Pancreas (tissue), 10 donors: ENCODE results near the gene TXNL4A. TPM values are rescaled to one million over a fixed set of nuclear protein-coding genes. Genes with fewer than 3 reads are reported as not detected.

Experiments
- ATAC-seq, 4 donors: fragments of 200-7000 bp; cut with Tn5 transposase; one replicate each; pipeline versions ENCODE4 v1.8.0 to v1.9.1; 2020; ENCODE audit warnings: mild to moderate bottlenecking in 4 of 4, moderate library complexity in 4 of 4
- DNase-seq, 6 donors: peaks; one replicate each; pipeline ENCODE4 v3.0.0-alpha.2; 2020
- FAIRE-seq: peaks from 2 replicates; lab custom pipeline; 2012; peaks lifted over from hg19 to GRCh38; lab: Jason Lieb, UNC
- H3K27ac ChIP-seq, 4 donors: fragments of 200-600 bp; sonication (generic); 1 replicate in 3 of 4; 2 replicates in 1 of 4; pipeline versions ENCODE4 v1.5.0 to v1.8.0; 2020
- H3K27me3 ChIP-seq, 4 donors: fragments of 200-600 bp; one replicate each; pipeline ENCODE4 v1.8.0; 2021
- H3K36me3 ChIP-seq, 3 donors: fragments of 200-600 bp; sonication (generic) in 1 of 3; one replicate each; pipeline versions ENCODE4 v1.5.0 to v1.8.0; 2020 to 2021
- H3K4me1 ChIP-seq, 3 donors: fragments of 200-600 bp; one replicate each; pipeline ENCODE4 v1.8.0; 2021
- H3K4me3 ChIP-seq, 4 donors: fragments of 200-600 bp; sonication (generic) in 2 of 4; one replicate each; pipeline versions ENCODE4 v1.5.0 to v1.8.0; 2020 to 2021
- H3K9me3 ChIP-seq, 4 donors: fragments of 200-600 bp; one replicate each; pipeline ENCODE4 v1.8.0; 2021
- WGBS, 2 donors: extraction: QIAGEN DNeasy Blood & Tissue Kit; methylation state at CpG; one replicate each; pipeline ENCODE4 v1.1.7; 2013; 5-methylcytosine and 5-hydroxymethylcytosine counted together
- intact Hi-C, 3 donors: fragments of 100-400 bp; cut with DNase I; formaldehyde crosslinking; loops; one replicate each; pipeline versions ENCODE4 v1.11.1 to v1.14.2; 2022
- polyA plus RNA-seq, 2 donors: library from polyadenylated mRNA; stranded (reverse); fragments of 200-250 nt; gene quantifications; one replicate each; pipeline ENCODE4 v1.2.3, GENCODE V29; 2013
- total RNA-seq, 6 donors: library from RNA; stranded (reverse); fragmentation: NEBNext Ultra II Directional in 4 of 6; extraction: Animal tissue kit (Norgen Biotek cat#: 25700) in 4 of 6; gene quantifications; one replicate each; pipeline versions ENCODE4 v1.2.1 to v1.2.4, GENCODE V29; 2021 to 2023
- TF ChIP-seq, protein P1 (sequence below), 4 donors: fragments of 200-600 bp; sonication (generic) in 3 of 4; IDR thresholded peaks; one replicate each; pipeline versions ENCODE4 v1.5.0 to v1.8.0; 2021; ENCODE audit warnings: antibody characterized with exemption in 4 of 4
- donor health status: healthy with polysubstance abuse.
- donor health status: DM: no; HTN: no; CAD: no; lungs with moderate emphysema.
- donor health status: DM: no; HTN: no; CAD: no.
- donor health status: control.
- donor health status: control.
- donor health status: Bipolar disorder and iron deficiency.
- donor health status: DM: yes; HTN: yes; CAD: no.
- donor health status: DM: no; HTN: no; CAD: no.
- donor health status: DM: no; HTN: no; CAD: no.
- donor health status: DM: yes; HTN: yes; CAD: no.

Gene TXNL4A
- total and polyA plus RNA-seq, 8 donors: 40.5 to 64.6 (median 49.0) TPM

- DNase-seq: no peak
- intact Hi-C loops: no loop called here
- H3K4me1 ChIP-seq: no peaks in the 10 kb centered on the region
- ATAC-seq: no peak
- no peaks in the 10 kb centered on the region for H3K27me3 ChIP-seq
- FAIRE-seq: no peak
- WGBS, 2 donors: 95 to 98% methylated on average over 2 of the region's 2 CpGs
- H3K27ac ChIP-seq: no peak overlapping the region
- TF ChIP-seq, protein P1, sequence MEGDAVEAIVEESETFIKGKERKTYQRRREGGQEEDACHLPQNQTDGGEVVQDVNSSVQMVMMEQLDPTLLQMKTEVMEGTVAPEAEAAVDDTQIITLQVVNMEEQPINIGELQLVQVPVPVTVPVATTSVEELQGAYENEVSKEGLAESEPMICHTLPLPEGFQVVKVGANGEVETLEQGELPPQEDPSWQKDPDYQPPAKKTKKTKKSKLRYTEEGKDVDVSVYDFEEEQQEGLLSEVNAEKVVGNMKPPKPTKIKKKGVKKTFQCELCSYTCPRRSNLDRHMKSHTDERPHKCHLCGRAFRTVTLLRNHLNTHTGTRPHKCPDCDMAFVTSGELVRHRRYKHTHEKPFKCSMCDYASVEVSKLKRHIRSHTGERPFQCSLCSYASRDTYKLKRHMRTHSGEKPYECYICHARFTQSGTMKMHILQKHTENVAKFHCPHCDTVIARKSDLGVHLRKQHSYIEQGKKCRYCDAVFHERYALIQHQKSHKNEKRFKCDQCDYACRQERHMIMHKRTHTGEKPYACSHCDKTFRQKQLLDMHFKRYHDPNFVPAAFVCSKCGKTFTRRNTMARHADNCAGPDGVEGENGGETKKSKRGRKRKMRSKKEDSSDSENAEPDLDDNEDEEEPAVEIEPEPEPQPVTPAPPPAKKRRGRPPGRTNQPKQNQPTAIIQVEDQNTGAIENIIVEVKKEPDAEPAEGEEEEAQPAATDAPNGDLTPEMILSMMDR (IDR thresholded peaks at IDR 0.05): no peak
- no peak overlapping the region for H3K4me3 ChIP-seq
- no peaks in the 10 kb centered on the region for H3K36me3 ChIP-seq
- no peaks in the 10 kb centered on the region for H3K9me3 ChIP-seq
Observed at GRCh38 chr18:79958981-79959380, 29.4 kb downstream of the TXNL4A start.

- intact Hi-C loops: no loop called here
- H3K4me3 ChIP-seq: no peak overlapping the region
- TF ChIP-seq, protein P1 (IDR thresholded peaks at IDR 0.05): no peak
- no peaks in the 10 kb centered on the region for H3K4me1 ChIP-seq
- DNase-seq (no peak), FAIRE-seq (no peak), ATAC-seq (no peak)
- no peak overlapping the region for H3K27ac ChIP-seq
- no peaks in the 10 kb centered on the region for H3K9me3 ChIP-seq
- no peaks in the 10 kb centered on the region for H3K27me3 ChIP-seq
- H3K36me3 ChIP-seq: no peaks in the 10 kb centered on the region
- WGBS, 2 donors: 58 to 76% methylated on average over 2 of the region's 2 CpGs
Observed at GRCh38 chr18:79956276-79956675, 32.1 kb downstream of the TXNL4A start.

DNA sequence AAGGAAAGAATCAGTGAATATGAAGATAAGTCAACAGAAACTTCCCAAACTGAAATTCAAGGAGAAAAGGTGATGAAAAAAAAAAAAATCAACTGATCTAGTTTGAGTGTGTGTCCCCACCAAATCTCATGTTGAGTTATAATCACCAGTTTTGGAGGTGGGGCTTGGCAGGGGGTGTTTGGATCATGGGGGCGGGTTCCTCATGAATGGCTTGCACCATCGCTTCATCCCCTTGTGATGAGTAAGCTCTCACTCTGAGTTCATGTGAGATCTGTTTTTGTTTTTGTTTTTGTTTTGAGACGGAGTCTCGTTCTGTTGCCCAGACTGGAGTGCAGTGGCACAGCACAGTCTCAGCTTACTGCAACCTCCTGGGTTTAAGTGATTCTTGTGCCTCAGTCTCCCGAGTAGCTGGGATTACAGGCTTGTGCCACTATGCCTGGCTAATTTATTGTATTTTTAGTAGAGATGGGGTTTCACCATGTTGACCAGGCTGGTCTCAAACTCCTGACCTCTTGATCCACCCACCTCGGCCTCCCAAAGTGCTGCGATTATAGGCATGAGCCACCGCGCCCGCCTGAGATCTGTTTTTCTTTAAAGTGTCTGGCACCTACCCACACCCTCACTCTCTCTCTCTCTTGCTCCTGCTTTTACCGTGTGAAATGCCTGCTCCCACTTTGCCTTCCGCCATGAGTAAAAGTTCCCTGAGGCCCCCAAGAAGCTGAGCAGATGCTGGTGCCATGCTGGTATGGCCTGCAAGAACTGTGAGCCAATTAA, 32.9 kb downstream of the TXNL4A start:
- WGBS, 2 donors: 86 to 91% methylated on average over 12 of the region's 12 CpGs
- FAIRE-seq (no peak), ATAC-seq (no peak), DNase-seq (no peak)
- Histone ChIP-seq H3K4me1 (no peaks in the 10 kb centered on the region), H3K27me3 (no peaks in the 10 kb centered on the region), H3K4me3 (no peak overlapping the region), H3K27ac (no peak overlapping the region), H3K36me3 (no peaks in the 10 kb centered on the region), H3K9me3 (no peaks in the 10 kb centered on the region)
- intact Hi-C loops: no loop called here
- TF ChIP-seq, protein P1 (IDR thresholded peaks at IDR 0.05): no peak

DNA sequence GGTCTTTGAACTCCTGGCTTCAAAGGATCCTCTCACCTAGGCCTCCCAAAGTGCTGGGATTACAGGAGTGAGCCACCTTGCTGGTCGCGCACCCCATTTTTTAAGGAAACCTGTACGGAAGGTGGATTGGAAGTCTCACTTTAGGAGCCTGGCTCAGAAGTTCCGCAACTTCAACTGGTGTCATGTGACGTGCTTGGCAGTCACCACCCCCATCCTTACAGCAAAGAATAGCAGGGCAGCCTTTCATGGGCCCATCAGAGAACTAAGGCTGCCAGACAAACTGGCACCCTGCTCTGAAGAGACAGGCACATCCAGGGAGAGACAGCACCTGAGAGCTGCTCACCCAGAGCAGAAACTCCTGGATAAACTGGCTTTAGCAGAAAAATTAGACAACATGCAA, 33.6 kb downstream of the TXNL4A start:
- FAIRE-seq: no peak

More for the DNA sequence above, 33.6 kb downstream of the TXNL4A start:
- no peaks in the 10 kb centered on the region for H3K27me3 ChIP-seq
- 93 to 94% methylated on average over 5 of the region's 5 CpGs for WGBS, 2 donors
- H3K27ac ChIP-seq: no peak overlapping the region
- TF ChIP-seq, protein P1 (IDR thresholded peaks at IDR 0.05): no peak
- ATAC-seq: no peak
- intact Hi-C loops: no loop called here
- no peaks in the 10 kb centered on the region for H3K9me3 ChIP-seq
- H3K4me1 ChIP-seq: peaks cover 0 to 7% (median 0%) of the 10 kb centered on the region in 3 donors
- no peak for DNase-seq
- H3K36me3 ChIP-seq: no peaks in the 10 kb centered on the region
- no peak overlapping the region for H3K4me3 ChIP-seq
